Measurements from ENCODE around the gene FBXW11.

GRCh38 chr5:171992813-171993212 is 13.6 kb downstream of the FBXW11 start:
- no peak for TF ChIP-seq SPI1 (IDR thresholded peaks at IDR 0.05; ENCODE audit: borderline replicate concordance, low read depth)
- TF ChIP-seq, protein P1, sequence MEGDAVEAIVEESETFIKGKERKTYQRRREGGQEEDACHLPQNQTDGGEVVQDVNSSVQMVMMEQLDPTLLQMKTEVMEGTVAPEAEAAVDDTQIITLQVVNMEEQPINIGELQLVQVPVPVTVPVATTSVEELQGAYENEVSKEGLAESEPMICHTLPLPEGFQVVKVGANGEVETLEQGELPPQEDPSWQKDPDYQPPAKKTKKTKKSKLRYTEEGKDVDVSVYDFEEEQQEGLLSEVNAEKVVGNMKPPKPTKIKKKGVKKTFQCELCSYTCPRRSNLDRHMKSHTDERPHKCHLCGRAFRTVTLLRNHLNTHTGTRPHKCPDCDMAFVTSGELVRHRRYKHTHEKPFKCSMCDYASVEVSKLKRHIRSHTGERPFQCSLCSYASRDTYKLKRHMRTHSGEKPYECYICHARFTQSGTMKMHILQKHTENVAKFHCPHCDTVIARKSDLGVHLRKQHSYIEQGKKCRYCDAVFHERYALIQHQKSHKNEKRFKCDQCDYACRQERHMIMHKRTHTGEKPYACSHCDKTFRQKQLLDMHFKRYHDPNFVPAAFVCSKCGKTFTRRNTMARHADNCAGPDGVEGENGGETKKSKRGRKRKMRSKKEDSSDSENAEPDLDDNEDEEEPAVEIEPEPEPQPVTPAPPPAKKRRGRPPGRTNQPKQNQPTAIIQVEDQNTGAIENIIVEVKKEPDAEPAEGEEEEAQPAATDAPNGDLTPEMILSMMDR (IDR thresholded peaks at IDR 0.05; ENCODE audit: insufficient read depth, low read length) = no peak
